IMR-90 (cell line): ENCODE data around the gene CASK. TPM values are rescaled to one million over a fixed set of nuclear protein-coding genes. Genes with fewer than 3 reads are reported as not detected.

Source experiments
- ATAC-seq: fragments of 200-7000 bp; cut with Tn5 transposase; 2 replicates; pipeline ENCODE4 v1.9.1; 2020; ENCODE audit warnings: low read depth, mild to moderate bottlenecking, moderate library complexity
- BruUV-seq: library from RNA; stranded (reverse); fragments of 400-500 nt; replicated peaks from 2 replicates; lab custom pipeline; 2021; lab: Mats Ljungman, UMichigan
- CTCF ChIA-PET: fragments of 300-600 bp; formaldehyde crosslinking; extraction: SDS; loops from one replicate; lab custom pipeline; 2021; ENCODE audit warnings: antibody characterized with exemption; lab: Yijun Ruan, JAX
- POLR2A ChIA-PET: fragments of 300-600 bp; sonication (Branson Sonifier 250); formaldehyde crosslinking; loops from one replicate; lab custom pipeline; 2022; ENCODE audit warnings: antibody characterized with exemption; ENCODE audit not compliant: unreplicated experiment; lab: Charles Lee
- DNase-seq: peaks from one replicate; pipeline ENCODE4 v3.0.0; 2013
- H2AFZ ChIP-seq: replicated peaks from 2 replicates; pipeline ENCODE3; 2013; ENCODE audit warnings: low read length, mild to moderate bottlenecking; ENCODE audit not compliant: poor library complexity
- H2AK5ac ChIP-seq: 2 replicates; pipeline ENCODE4 v1.6.1; 2013; ENCODE audit warnings: low read depth, low read length, inconsistent platforms
- H2AK9ac ChIP-seq: replicated peaks from 2 replicates; pipeline ENCODE3; 2013; ENCODE audit warnings: mild to moderate bottlenecking, low read depth, low read length, moderate library complexity; ENCODE audit not compliant: poor library complexity
- H2BK120ac ChIP-seq: 2 replicates; pipeline ENCODE4 v1.6.1; 2013; ENCODE audit warnings: low read depth, low read length, inconsistent platforms
- H2BK15ac ChIP-seq: 3 replicates; pipeline ENCODE4 v1.6.1; 2013; ENCODE audit warnings: low read depth, low read length, inconsistent platforms
- H2BK20ac ChIP-seq: 2 replicates; pipeline ENCODE4 v1.6.1; 2013; ENCODE audit warnings: low read depth, mild to moderate bottlenecking, inconsistent platforms, low read length, moderate library complexity
- H2BK5ac ChIP-seq: 2 replicates; pipeline ENCODE4 v1.6.1; 2013; ENCODE audit warnings: mild to moderate bottlenecking, low read depth, low read length, inconsistent platforms; ENCODE audit not compliant: poor library complexity, severe bottlenecking
- H3K14ac ChIP-seq: replicated peaks from 2 replicates; pipeline ENCODE4 v1.6.1; 2013; ENCODE audit warnings: low read depth, low read length, inconsistent platforms
- H3K18ac ChIP-seq: 2 replicates; pipeline ENCODE4 v1.6.1; 2013; ENCODE audit warnings: low read depth, low read length, control low read depth
- H3K23ac ChIP-seq: 2 replicates; pipeline ENCODE4 v1.6.1; 2013; ENCODE audit warnings: low read depth, low read length, inconsistent platforms
- H3K27ac ChIP-seq: 2 replicates; pipeline ENCODE4 v1.5.1; 2013; ENCODE audit warnings: mild to moderate bottlenecking, control low read depth, low read length; ENCODE audit not compliant: insufficient read depth
- H3K27me3 ChIP-seq: 2 replicates; pipeline ENCODE4 v1.6.1; 2013; ENCODE audit warnings: low read length; ENCODE audit not compliant: control insufficient read depth, insufficient read depth
- H3K36me3 ChIP-seq: 2 replicates; pipeline ENCODE4 v1.6.1; 2013; ENCODE audit warnings: low read length, mixed read lengths; ENCODE audit not compliant: control insufficient read depth, insufficient read depth
- H3K4ac ChIP-seq: 2 replicates; pipeline ENCODE4 v1.6.1; 2013; ENCODE audit warnings: low read depth, low read length, inconsistent platforms
- H3K4me1 ChIP-seq: 2 replicates; pipeline ENCODE4 v1.6.1; 2013; ENCODE audit warnings: low read length, mixed read lengths; ENCODE audit not compliant: control insufficient read depth, insufficient read depth
- H3K4me2 ChIP-seq: 2 replicates; pipeline ENCODE4 v1.6.1; 2013; ENCODE audit warnings: low read depth, mild to moderate bottlenecking, control low read depth, low read length, moderate library complexity
- H3K4me3 ChIP-seq: 2 replicates; pipeline ENCODE4 v1.5.1; 2013; ENCODE audit warnings: low read depth, mild to moderate bottlenecking, control low read depth, low read length, moderate library complexity; ENCODE audit not compliant: insufficient read depth
- H3K56ac ChIP-seq: 2 replicates; pipeline ENCODE4 v1.6.1; 2013; ENCODE audit warnings: low read length, inconsistent platforms; ENCODE audit not compliant: insufficient read depth; ENCODE audit errors: extremely low read depth
- H3K79me1 ChIP-seq, 2 experiments: 2 replicates each; pipeline ENCODE4 v1.6.1; 2013; ENCODE audit warnings: low read length in 2 of 2, inconsistent platforms in 1 of 2, low read depth in 1 of 2
- H3K9ac ChIP-seq: 2 replicates; pipeline ENCODE4 v1.6.1; 2013; ENCODE audit warnings: low read depth, low read length, control low read depth
- H3K9me1 ChIP-seq: 2 replicates; pipeline ENCODE4 v1.6.1; 2013; ENCODE audit warnings: low read length, inconsistent platforms; ENCODE audit not compliant: insufficient read depth
- H3K9me3 ChIP-seq: 2 replicates; pipeline ENCODE4 v1.6.1; 2013; ENCODE audit warnings: low read length; ENCODE audit not compliant: control insufficient read depth, insufficient read depth
- H4K20me1 ChIP-seq: 2 replicates; pipeline ENCODE4 v1.6.1; 2013; ENCODE audit warnings: low read length, inconsistent platforms; ENCODE audit not compliant: insufficient read depth
- H4K5ac ChIP-seq: 2 replicates; pipeline ENCODE4 v1.6.1; 2013; ENCODE audit warnings: mild to moderate bottlenecking, low read depth, low read length, control low read depth
- H4K8ac ChIP-seq, 2 experiments: 2 replicates each; pipeline ENCODE4 v1.6.1; 2013; ENCODE audit warnings: low read depth in 2 of 2, low read length in 2 of 2, control low read depth in 1 of 2, inconsistent platforms in 1 of 2
- H4K91ac ChIP-seq: 2 replicates; pipeline ENCODE4 v1.6.1; 2013; ENCODE audit warnings: low read depth, low read length, inconsistent platforms; ENCODE audit not compliant: insufficient read depth
- BHLHE40 ChIP-seq: fragments of 150-350 bp; IDR thresholded peaks from 2 replicates; pipeline ENCODE4 v1.6.1; 2016; ENCODE audit warnings: mild to moderate bottlenecking, low read depth, low read length
- CEBPB ChIP-seq: IDR thresholded peaks from 2 replicates; pipeline ENCODE4 v1.6.1; 2012; ENCODE audit warnings: low read depth, low read length, improper control_type of control experiment
- CHD1 ChIP-seq: IDR thresholded peaks from 2 replicates; pipeline ENCODE4 v1.6.1; 2012; ENCODE audit warnings: low read depth, low read length, improper control_type of control experiment
- CTCF ChIP-seq: conservative IDR thresholded peaks from 2 replicates; pipeline ENCODE4 v1.5.1; 2012; ENCODE audit warnings: mild to moderate bottlenecking, low read depth, low read length, improper control_type of control experiment
- ELK1 ChIP-seq: fragments of 150-350 bp; IDR thresholded peaks from 2 replicates; pipeline ENCODE4 v1.6.1; 2016; ENCODE audit warnings: low read depth, mild to moderate bottlenecking, low read length, moderate library complexity, borderline replicate concordance
- FOS ChIP-seq: fragments of 150-350 bp; IDR thresholded peaks from 2 replicates; pipeline ENCODE4 v1.6.1; 2016; ENCODE audit warnings: low read depth, low read length
- MAFK ChIP-seq: IDR thresholded peaks from 2 replicates; pipeline ENCODE4 v1.6.1; 2012; ENCODE audit warnings: low read depth, low read length, improper control_type of control experiment
- MAZ ChIP-seq: IDR thresholded peaks from 2 replicates; pipeline ENCODE4 v1.6.1; 2012; ENCODE audit warnings: low read depth, mild to moderate bottlenecking, low read length, improper control_type of control experiment, moderate library complexity, borderline replicate concordance
- MXI1 ChIP-seq: IDR thresholded peaks from 2 replicates; pipeline ENCODE4 v1.6.1; 2012; ENCODE audit warnings: low read depth, mild to moderate bottlenecking, low read length, moderate library complexity, borderline replicate concordance
- NFE2L2 ChIP-seq: fragments of 150-350 bp; IDR thresholded peaks from 2 replicates; pipeline ENCODE4 v1.6.1; 2016; ENCODE audit warnings: low read depth, mild to moderate bottlenecking, low read length
- POLR2A ChIP-seq: IDR thresholded peaks from 2 replicates; pipeline ENCODE4 v1.6.1; 2012; ENCODE audit warnings: mild to moderate bottlenecking, low read depth, low read length
- RAD21 ChIP-seq: IDR thresholded peaks from 2 replicates; pipeline ENCODE4 v1.6.1; 2012; ENCODE audit warnings: low read length, improper control_type of control experiment
- RCOR1 ChIP-seq: IDR thresholded peaks from 2 replicates; pipeline ENCODE4 v1.6.1; 2012; ENCODE audit warnings: mild to moderate bottlenecking, low read length, improper control_type of control experiment; ENCODE audit not compliant: insufficient replicate concordance
- RFX5 ChIP-seq: IDR thresholded peaks from 2 replicates; pipeline ENCODE4 v1.8.0; 2012; ENCODE audit warnings: low read depth, mild to moderate bottlenecking, low read length, moderate library complexity
- SMC3 ChIP-seq: fragments of 150-350 bp; IDR thresholded peaks from 2 replicates; pipeline ENCODE4 v1.6.1; 2016; ENCODE audit warnings: low read depth, mild to moderate bottlenecking, antibody characterized with exemption, low read length, moderate library complexity
- USF2 ChIP-seq: fragments of 150-350 bp; IDR thresholded peaks from 2 replicates; pipeline ENCODE4 v1.6.1; 2017; ENCODE audit warnings: mild to moderate bottlenecking, antibody characterized with exemption, low read length, low read depth
- WGBS, 2 experiments: methylation state at CpG; one replicate each; pipeline versions ENCODE4 v1.1.5 to v1.1.7; 2013; ENCODE audit warnings: missing lambda C conversion rate in 2 of 2; ENCODE audit not compliant: insufficient read length in 1 of 2; ENCODE audit errors: extremely low coverage in 2 of 2; 5-methylcytosine and 5-hydroxymethylcytosine counted together
- dilution Hi-C: fragments of 300-500 bp; cut with HindIII; formaldehyde crosslinking; loops from one replicate; pipeline ENCODE4 v1.14.3; 2018; ENCODE audit warnings: low sequenced_read_pairs; ENCODE audit not compliant: unreplicated experiment
- in situ Hi-C: fragments of 300-500 bp; cut with MboI; formaldehyde crosslinking; loops from 3 replicates; pipeline ENCODE4 v1.14.3; 2019; ENCODE audit warnings: low sequenced_read_pairs, inconsistent platforms, mixed read lengths
- intact Hi-C: fragments of 100-400 bp; cut with micrococcal nuclease; formaldehyde crosslinking; loops from 2 replicates; pipeline ENCODE4 v1.10.0; 2022
- polyA plus RNA-seq, 3 experiments: library from polyadenylated mRNA; depleted of rRNA; stranded (reverse); fragments of >200 nt; gene quantifications; 2 replicates each; pipeline ENCODE4 v1.2.3, GENCODE V29; 2012; ENCODE audit warnings: low replicate concordance in 1 of 3
- total RNA-seq: library from RNA; depleted of rRNA; stranded (reverse); fragments of >200 nt; gene quantifications from 2 replicates; pipeline ENCODE4 v1.2.3, GENCODE V29; 2012

CASK gene
- total and polyA plus RNA-seq, 2 of the 4 experiments (the other 2 are of a cell fraction), result 9.4 to 17.7 TPM

- Histone ChIP-seq H3K4ac (no peak overlapping the region), H2BK120ac (no peak overlapping the region), H2AK5ac (no peak overlapping the region), H3K14ac (no peak overlapping the region), H3K18ac (no peak overlapping the region), H3K23ac (no peak overlapping the region), H3K9me1 (no peaks in the 10 kb centered on the region), H3K56ac (no peak overlapping the region), H4K20me1 (no peaks in the 10 kb centered on the region), H3K9ac (no peak overlapping the region), H4K5ac (no peak overlapping the region), H3K27ac (no peak overlapping the region), H2AFZ (no peak overlapping the region), H3K36me3 (no peaks in the 10 kb centered on the region), H2BK20ac (no peak overlapping the region), H3K4me2 (no peak overlapping the region), H3K27me3 (peaks cover 2% of the 10 kb centered on the region; the same call in 1 of the 2 replicates), H3K4me3 (no peak overlapping the region), H2BK15ac (no peak overlapping the region), H2BK5ac (no peak overlapping the region), H2AK9ac (no peak overlapping the region), H3K79me1 (no peaks in the 10 kb centered on the region), H3K9me3 (no peaks in the 10 kb centered on the region), H4K91ac (no peak overlapping the region), H4K8ac (no peak overlapping the region), H3K4me1 (no peaks in the 10 kb centered on the region)
- dilution Hi-C loops (no loop called here), in situ Hi-C loops (no loop called here), intact Hi-C loops (no loop called here)
- 61% methylated on average over 2 of the region's 5 CpGs; no CpG with 5 or more reads in 1 of the 2 experiments for WGBS, 2 experiments
- POLR2A ChIA-PET, result no interaction called here
- ATAC-seq (no peak), DNase-seq (no peak)
- no TSS peak for BruUV-seq
- CTCF ChIA-PET, result no interaction called here
- TF ChIP-seq FOS (no peak), MAFK (no peak), BHLHE40 (no peak), ELK1 (no peak), RFX5 (no peak), CHD1 (no peak), MXI1 (no peak), SMC3 (no peak), USF2 (no peak), RAD21 (no peak), CTCF (no peak), NFE2L2 (no peak), RCOR1 (no peak), MAZ (no peak), POLR2A (no peak), CEBPB (no peak)
Measured at GRCh38 chrX:41711021-41711667, 212.2 kb downstream of the CASK start.
